ENCODE measurements around the gene DNM3. TPM values are rescaled to one million over a fixed set of nuclear protein-coding genes. Genes with fewer than 3 reads are reported as not detected.

Gene DNM3
- total RNA-seq, 1 experiment from 2014 or later: 0.71 TPM

- TF ChIP-seq CTCF (conservative IDR thresholded peaks at IDR 0.05; ENCODE audit: low read depth, low read length): no peak
- TF ChIP-seq EZH2 (IDR thresholded peaks at IDR 0.05; ENCODE audit: borderline replicate concordance, low read depth, low read length, poor library complexity, severe bottlenecking): no peak
- CTCF ChIA-PET: no interaction called here
- Histone ChIP-seq H3K36me3 (ENCODE audit: insufficient read depth, low read length, poor library complexity, severe bottlenecking) (no peaks in the 10 kb centered on the region), H3K27me3 (replicated peaks; ENCODE audit: insufficient read depth, low read depth, low read length, poor library complexity) (no peaks in the 10 kb centered on the region), H3K9me3 (ENCODE audit: low read depth, low read length, poor library complexity, severe bottlenecking) (no peaks in the 10 kb centered on the region), H3K27ac (ENCODE audit: low read depth, low read length, poor library complexity, severe bottlenecking) (no peak overlapping the region), H3K4me3 (ENCODE audit: low read depth, low read length, poor library complexity, severe bottlenecking) (no peak overlapping the region), H3K4me1 (ENCODE audit: insufficient read depth, low read length, poor library complexity, severe bottlenecking) (peaks cover 6% of the 10 kb centered on the region)
- no peak for DNase-seq (ENCODE audit: low spot score)
- POLR2A ChIA-PET (ENCODE audit: low non-redundant PET): no interaction called here
- intact Hi-C loops (cut with micrococcal nuclease; ENCODE audit: unreplicated experiment): no loop called here
- no TSS peak for BruUV-seq (replicated peaks)
These were observed 606.3 kb downstream of the DNM3 start for GRCh38 chr1:172447641-172448040.

- Histone ChIP-seq H3K9me3 (ENCODE audit: low read depth, low read length, poor library complexity, severe bottlenecking) (no peaks in the 10 kb centered on the region), H3K4me1 (ENCODE audit: insufficient read depth, low read length, poor library complexity, severe bottlenecking) (no peaks in the 10 kb centered on the region), H3K27ac (ENCODE audit: low read depth, low read length, poor library complexity, severe bottlenecking) (no peak overlapping the region), H3K4me3 (ENCODE audit: low read depth, low read length, poor library complexity, severe bottlenecking) (no peak overlapping the region), H3K27me3 (replicated peaks; ENCODE audit: insufficient read depth, low read depth, low read length, poor library complexity) (no peaks in the 10 kb centered on the region), H3K36me3 (ENCODE audit: insufficient read depth, low read length, poor library complexity, severe bottlenecking) (no peaks in the 10 kb centered on the region)
- CTCF ChIA-PET: no interaction called here
- BruUV-seq (replicated peaks): no TSS peak
- DNase-seq (ENCODE audit: low spot score): no peak
- TF ChIP-seq CTCF (conservative IDR thresholded peaks at IDR 0.05; ENCODE audit: low read depth, low read length) (no peak), EZH2 (IDR thresholded peaks at IDR 0.05; ENCODE audit: borderline replicate concordance, low read depth, low read length, poor library complexity, severe bottlenecking) (no peak)
- intact Hi-C loops (cut with micrococcal nuclease; ENCODE audit: unreplicated experiment): no loop called here
- POLR2A ChIA-PET (ENCODE audit: low non-redundant PET): no interaction called here
These were observed 607.8 kb downstream of the DNM3 start for GRCh38 chr1:172448995-172449584.

- intact Hi-C loops (cut with micrococcal nuclease; ENCODE audit: unreplicated experiment): loop anchor here (1.0 kb wide), 1 partner anchor 269 kb away; no protein-coding TSS in a partner anchor
- Histone ChIP-seq H3K36me3 (ENCODE audit: insufficient read depth, low read length, poor library complexity, severe bottlenecking) (no peaks in the 10 kb centered on the region), H3K9me3 (ENCODE audit: low read depth, low read length, poor library complexity, severe bottlenecking) (no peaks in the 10 kb centered on the region), H3K27ac (ENCODE audit: low read depth, low read length, poor library complexity, severe bottlenecking) (no peak overlapping the region), H3K4me3 (ENCODE audit: low read depth, low read length, poor library complexity, severe bottlenecking) (no peak overlapping the region), H3K4me1 (ENCODE audit: insufficient read depth, low read length, poor library complexity, severe bottlenecking) (no peaks in the 10 kb centered on the region), H3K27me3 (replicated peaks; ENCODE audit: insufficient read depth, low read depth, low read length, poor library complexity) (no peaks in the 10 kb centered on the region)
- POLR2A ChIA-PET (ENCODE audit: low non-redundant PET): no interaction called here
- peak; percentile 70 for DNase-seq (ENCODE audit: low spot score)
- CTCF ChIA-PET: interaction anchor here (1.4 kb wide), 1 partner anchor 270 kb away, joined by 9 read pairs; no protein-coding TSS in a partner anchor
- BruUV-seq (replicated peaks): no TSS peak
- TF ChIP-seq EZH2 (IDR thresholded peaks at IDR 0.05; ENCODE audit: borderline replicate concordance, low read depth, low read length, poor library complexity, severe bottlenecking): no peak
- TF ChIP-seq CTCF (conservative IDR thresholded peaks at IDR 0.05; ENCODE audit: low read depth, low read length): peak; percentile 83
These were observed 608.6 kb downstream of the DNM3 start for GRCh38 chr1:172449585-172450523.

Measured in A673 (cell line).